H1 (cell line): Measurements from ENCODE around the gene STX8. TPM values are rescaled to one million over a fixed set of nuclear protein-coding genes. Genes with fewer than 3 reads are reported as not detected.

Source experiments
- CTCF ChIA-PET: fragments of 300-600 bp; sonication (Branson Sonifier 250); formaldehyde crosslinking; loops from one replicate; lab custom pipeline; 2021; ENCODE audit not compliant: partially characterized antibody; lab: Charles Lee
- POLR2A ChIA-PET: fragments of 300-600 bp; sonication (Branson Sonifier 250); formaldehyde crosslinking; loops from one replicate; lab custom pipeline; 2021; ENCODE audit warnings: inconsistent platforms; ENCODE audit not compliant: partially characterized antibody; lab: Charles Lee
- DNase-seq, 2 experiments: peaks; one replicate each; pipeline versions ENCODE4 v3.0.0 to v3.0.0-alpha.2; 2010 to 2022; ENCODE audit warnings: low spot score in 2 of 2, low read depth in 1 of 2, mixed read lengths in 1 of 2
- FAIRE-seq: peaks from 2 replicates; lab custom pipeline; 2011; peaks lifted over from hg19 to GRCh38; lab: Jason Lieb, UNC
- H2AFZ ChIP-seq: 2 replicates; pipeline ENCODE4 v1.8.1; 2012; ENCODE audit warnings: low read length, inconsistent platforms
- H2AK5ac ChIP-seq: 2 replicates; pipeline ENCODE4 v1.6.1; 2013; ENCODE audit warnings: low read depth, low read length
- H2BK120ac ChIP-seq: replicated peaks from 2 replicates; pipeline ENCODE3; 2013; ENCODE audit warnings: low read depth, low read length, inconsistent platforms
- H2BK12ac ChIP-seq: 2 replicates; pipeline ENCODE4 v1.6.1; 2013; ENCODE audit warnings: low read depth, low read length
- H2BK15ac ChIP-seq: 2 replicates; pipeline ENCODE4 v1.6.1; 2013; ENCODE audit warnings: low read length
- H2BK20ac ChIP-seq: 2 replicates; pipeline ENCODE4 v1.6.1; 2013; ENCODE audit warnings: low read length
- H2BK5ac ChIP-seq: 2 replicates; pipeline ENCODE4 v1.6.1; 2013; ENCODE audit warnings: low read depth, low read length
- H3K14ac ChIP-seq: 2 replicates; pipeline ENCODE4 v1.6.1; 2013; ENCODE audit warnings: inconsistent platforms; ENCODE audit not compliant: insufficient read length
- H3K18ac ChIP-seq: 2 replicates; pipeline ENCODE4 v1.6.1; 2013; ENCODE audit warnings: low read length; ENCODE audit errors: extremely low read depth
- H3K23ac ChIP-seq: 2 replicates; pipeline ENCODE4 v1.6.1; 2013; ENCODE audit warnings: inconsistent platforms; ENCODE audit not compliant: insufficient read length
- H3K23me2 ChIP-seq: 2 replicates; pipeline ENCODE4 v1.6.1; 2013; ENCODE audit warnings: low read depth, low read length
- H3K27ac ChIP-seq: 2 replicates; pipeline ENCODE4 v1.6.1; 2011; ENCODE audit warnings: low read depth, low read length, inconsistent platforms
- H3K27me3 ChIP-seq, 4 experiments: replicated peaks in 1 of 4; 1 replicate in 1 of 4; 2 replicates in 3 of 4; pipeline versions ENCODE4 v1.6.1 to v1.8.1; 2011 to 2013; ENCODE audit warnings: low read length in 3 of 4, mild to moderate bottlenecking in 3 of 4, inconsistent platforms in 2 of 4, mixed read lengths in 2 of 4, moderate library complexity in 1 of 4; ENCODE audit not compliant: control insufficient read depth in 3 of 4, insufficient read depth in 3 of 4; ENCODE audit errors: extremely low read depth in 1 of 4
- H3K36me3 ChIP-seq, 4 experiments: 2 replicates each; pipeline versions ENCODE4 v1.6.1 to v1.8.1; 2011 to 2013; ENCODE audit warnings: mild to moderate bottlenecking in 4 of 4, low read length in 3 of 4, moderate library complexity in 2 of 4, control low read depth in 1 of 4, inconsistent platforms in 1 of 4; ENCODE audit not compliant: insufficient read depth in 4 of 4, control insufficient read depth in 2 of 4
- H3K4ac ChIP-seq: replicated peaks from 2 replicates; pipeline ENCODE3; 2013; ENCODE audit warnings: low read length, low read depth, mixed read lengths, inconsistent platforms; ENCODE audit not compliant: insufficient read length
- H3K4me1 ChIP-seq, 4 experiments: replicated peaks in 1 of 4; 1 replicate in 1 of 4; 2 replicates in 3 of 4; pipeline versions ENCODE4 v1.6.1 to v1.8.1; 2011 to 2013; ENCODE audit warnings: low read length in 3 of 4, inconsistent platforms in 2 of 4, mixed read lengths in 1 of 4; ENCODE audit not compliant: insufficient read depth in 4 of 4, control insufficient read depth in 3 of 4
- H3K4me2 ChIP-seq, 2 experiments: 2 replicates each; pipeline versions ENCODE4 v1.6.1 to v1.8.1; 2011 to 2013; ENCODE audit warnings: low read depth in 2 of 2, low read length in 2 of 2, control low read depth in 1 of 2, inconsistent platforms in 1 of 2, mild to moderate bottlenecking in 1 of 2; ENCODE audit not compliant: insufficient read depth in 1 of 2
- H3K4me3 ChIP-seq, 4 experiments: fragments of 200-600, 300-600 bp in 1 of 4; sonication (generic), shearing (Covaris generic), sonication (Bioruptor Twin) in 1 of 4; 2 replicates each; pipeline versions ENCODE4 v1.5.1 to v1.8.1; 2011 to 2016; ENCODE audit warnings: low read length in 4 of 4, low read depth in 3 of 4, control low read depth in 2 of 4, inconsistent platforms in 2 of 4, mild to moderate bottlenecking in 2 of 4, mixed read lengths in 1 of 4, moderate library complexity in 1 of 4; ENCODE audit not compliant: insufficient read depth in 2 of 4; ENCODE audit errors: extremely low read depth in 1 of 4
- H3K56ac ChIP-seq: replicated peaks from 2 replicates; pipeline ENCODE3; 2013; ENCODE audit warnings: low read depth, mild to moderate bottlenecking, mixed read lengths, low read length, inconsistent platforms; ENCODE audit not compliant: insufficient read length
- H3K79me1 ChIP-seq: 2 replicates; pipeline ENCODE4 v1.6.1; 2013; ENCODE audit warnings: low read depth, low read length, control low read depth
- H3K79me2 ChIP-seq, 2 experiments: 2 replicates each; pipeline versions ENCODE4 v1.6.1 to v1.8.1; 2012 to 2013; ENCODE audit warnings: low read length in 2 of 2, mild to moderate bottlenecking in 2 of 2, inconsistent platforms in 1 of 2; ENCODE audit not compliant: insufficient read depth in 2 of 2, control insufficient read depth in 1 of 2
- H3K9ac ChIP-seq, 4 experiments: replicated peaks in 1 of 4; 1 replicate in 1 of 4; 2 replicates in 3 of 4; pipeline versions ENCODE4 v1.6.1 to v1.8.1; 2011 to 2013; ENCODE audit warnings: low read depth in 3 of 4, low read length in 3 of 4, control low read depth in 2 of 4, mild to moderate bottlenecking in 2 of 4, moderate library complexity in 2 of 4, inconsistent platforms in 1 of 4; ENCODE audit errors: extremely low read depth in 1 of 4
- H3K9me3 ChIP-seq, 2 experiments: 2 replicates each; pipeline versions ENCODE4 v1.6.1 to v1.8.1; 2012 to 2013; ENCODE audit warnings: mild to moderate bottlenecking in 2 of 2, moderate library complexity in 2 of 2, control low read depth in 1 of 2, inconsistent platforms in 1 of 2, low read depth in 1 of 2, low read length in 1 of 2, mixed read lengths in 1 of 2; ENCODE audit not compliant: insufficient read depth in 2 of 2
- H4K20me1 ChIP-seq, 2 experiments: replicated peaks in 1 of 2; 2 replicates each; pipeline versions ENCODE3 to v1.8.1; 2011 to 2013; ENCODE audit warnings: inconsistent platforms in 2 of 2, low read length in 2 of 2, mild to moderate bottlenecking in 1 of 2; ENCODE audit not compliant: insufficient read depth in 2 of 2, control insufficient read depth in 1 of 2
- H4K5ac ChIP-seq: 2 replicates; pipeline ENCODE4 v1.6.1; 2013; ENCODE audit warnings: low read length, low read depth, mixed read lengths, inconsistent platforms; ENCODE audit not compliant: insufficient read length
- H4K8ac ChIP-seq: 2 replicates; pipeline ENCODE4 v1.8.0; 2013; ENCODE audit warnings: mild to moderate bottlenecking, moderate library complexity, low read length, inconsistent platforms; ENCODE audit not compliant: insufficient read depth; ENCODE audit errors: extremely low read depth
- H4K91ac ChIP-seq: replicated peaks from 2 replicates; pipeline ENCODE3; 2013; ENCODE audit warnings: low read length, mixed read lengths, inconsistent platforms; ENCODE audit not compliant: insufficient read length
- BACH1 ChIP-seq: IDR thresholded peaks from 2 replicates; pipeline ENCODE4 v1.6.1; 2012; ENCODE audit warnings: low read length, improper control_type of control experiment
- BRCA1 ChIP-seq: IDR thresholded peaks from 2 replicates; pipeline ENCODE4 v1.6.1; 2012; ENCODE audit warnings: low read depth, low read length, improper control_type of control experiment
- CEBPB ChIP-seq: IDR thresholded peaks from 2 replicates; pipeline ENCODE4 v1.6.1; 2012; ENCODE audit warnings: low read depth, low read length
- GABPA ChIP-seq: IDR thresholded peaks from 2 replicates; pipeline ENCODE4 v1.6.1; 2011; ENCODE audit warnings: mild to moderate bottlenecking, low read length, moderate library complexity, borderline replicate concordance; ENCODE audit not compliant: insufficient read depth
- GTF2F1 ChIP-seq: IDR thresholded peaks from 2 replicates; pipeline ENCODE4 v1.6.1; 2012; ENCODE audit warnings: low read depth, low read length, improper control_type of control experiment, borderline replicate concordance
- HDAC2 ChIP-seq, 2 experiments: fragments of 300-600 bp in 1 of 2; sonication (generic) in 1 of 2; IDR thresholded peaks; 2 replicates each; pipeline ENCODE4 v1.6.1; 2011 to 2012; ENCODE audit warnings: low read depth in 2 of 2, low read length in 2 of 2, mild to moderate bottlenecking in 2 of 2, moderate library complexity in 2 of 2, borderline replicate concordance in 1 of 2, inconsistent platforms in 1 of 2
- JUN ChIP-seq: IDR thresholded peaks from 2 replicates; pipeline ENCODE4 v1.6.1; 2011; ENCODE audit warnings: low read depth, mild to moderate bottlenecking, improper control_type of control experiment, low read length
- KDM1A ChIP-seq: fragments of 200-600, 300-600 bp; sonication (generic); IDR thresholded peaks from 2 replicates; pipeline ENCODE4 v1.7.1; 2016; ENCODE audit warnings: mild to moderate bottlenecking, low read length, borderline replicate concordance
- KDM4A ChIP-seq: IDR thresholded peaks from one replicate; pipeline ENCODE4 v1.7.1; 2012; ENCODE audit warnings: low read depth, mild to moderate bottlenecking, moderate library complexity, low read length, inconsistent platforms; ENCODE audit not compliant: severe bottlenecking
- NRF1 ChIP-seq: IDR thresholded peaks from 2 replicates; pipeline ENCODE4 v1.6.1; 2011; ENCODE audit warnings: mild to moderate bottlenecking, low read depth, low read length, improper control_type of control experiment
- RNF2 ChIP-seq: fragments of 200-900, 300-1000 bp; sonication (generic); IDR thresholded peaks from 2 replicates; pipeline ENCODE4 v1.7.1; 2016; ENCODE audit warnings: borderline replicate concordance, low read depth, mild to moderate bottlenecking, antibody characterized with exemption, low read length; ENCODE audit not compliant: poor library complexity, severe bottlenecking; ENCODE audit errors: missing control alignments
- SIRT6 ChIP-seq: IDR thresholded peaks from one replicate; pipeline ENCODE4 v1.7.1; 2012; ENCODE audit warnings: low read length, inconsistent platforms
- TAF1 ChIP-seq: IDR thresholded peaks from 2 replicates; pipeline ENCODE4 v1.6.1; 2011; ENCODE audit warnings: mild to moderate bottlenecking, low read depth, low read length
- whole genome bisulfite sequencing, 2 experiments: shearing (Covaris generic) in 1 of 2; methylation state at CpG; one replicate each; pipeline versions ENCODE4 v1.1.6 to v1.1.7; 2013 to 2015; ENCODE audit warnings: low lambda C conversion rate in 2 of 2, mixed read lengths in 2 of 2, inconsistent platforms in 1 of 2, low coverage in 1 of 2, missing lambda C conversion rate in 1 of 2; ENCODE audit not compliant: insufficient replicate concordance in 2 of 2, insufficient coverage in 1 of 2, insufficient read length in 1 of 2; ENCODE audit errors: extremely low coverage in 1 of 2, missing lambda C conversion rate in 1 of 2; 5-methylcytosine and 5-hydroxymethylcytosine counted together
- polyA plus RNA-seq, 7 experiments: library from polyadenylated mRNA; depleted of rRNA in 3 of 7; stranded (reverse) in 5 of 7; unstranded in 2 of 7; fragments of >200 nt in 5 of 7; fragments of 200-250 nt in 2 of 7; gene quantifications; 1 replicate in 5 of 7; 2 replicates in 1 of 7; 4 replicates in 1 of 7; pipeline versions ENCODE4 v1.2.1 to v1.2.3, GENCODE V29; 2011 to 2013; ENCODE audit warnings: missing spikeins in 2 of 7, mixed read lengths in 2 of 7
- total RNA-seq: library from RNA; stranded (reverse); fragmentation: NEBNext Ultra II Directional; extraction: Animal tissue kit (Norgen Biotek cat#: 25700); gene quantifications from 2 replicates; pipeline ENCODE4 v1.2.1, GENCODE V29; 2021

Gene STX8
- total and polyA plus RNA-seq, 2 of the 8 experiments (the other 6 are each of a cell fraction or from before 2014, with no cell fraction given) = 22.8 to 42.5 TPM

DNA sequence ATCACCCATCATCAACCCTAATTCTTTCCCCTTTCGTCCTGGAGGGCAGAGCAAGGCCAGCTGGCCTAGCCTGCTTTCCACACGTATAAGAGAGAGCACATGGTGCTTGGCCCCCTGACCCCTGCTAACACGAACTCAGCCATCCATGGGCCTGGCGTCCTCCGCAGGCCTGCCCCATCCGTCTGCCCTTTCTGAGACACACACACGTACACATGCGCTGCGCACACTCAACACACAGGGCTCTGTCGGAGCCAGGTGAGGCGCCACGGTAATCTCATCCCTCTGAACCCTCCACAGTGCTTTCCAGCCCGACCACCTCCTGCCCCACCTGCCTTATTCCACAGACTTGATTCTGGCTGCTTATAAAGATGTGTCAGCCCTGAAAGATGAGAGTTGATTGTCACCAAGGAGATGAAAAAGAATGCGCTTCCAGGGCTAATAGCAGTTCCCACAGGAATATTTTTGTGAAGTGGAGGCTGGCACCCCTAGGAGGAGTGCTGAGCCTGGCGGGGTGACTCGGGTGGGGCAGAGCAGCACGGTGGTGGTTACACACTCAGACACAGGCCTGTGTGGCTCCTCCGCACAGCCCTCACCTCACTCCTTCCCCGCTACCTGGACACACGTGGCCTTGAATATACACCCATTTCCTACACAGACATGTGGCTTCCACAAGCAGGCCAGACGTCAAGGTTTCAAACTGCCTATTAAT lies 326.2 kb downstream of the STX8 start:
- no peaks in the 10 kb centered on the region for H3K36me3 ChIP-seq
- H2BK15ac ChIP-seq = no peak overlapping the region
- H3K23me2 ChIP-seq = no peaks in the 10 kb centered on the region
- H4K5ac ChIP-seq = no peak overlapping the region
- H3K14ac ChIP-seq = no peak overlapping the region
- H3K27me3 ChIP-seq = no peaks in the 10 kb centered on the region
- H2BK12ac ChIP-seq = no peak overlapping the region
- H3K56ac ChIP-seq = no peak overlapping the region
- no peak overlapping the region for H4K91ac ChIP-seq
- H3K27ac ChIP-seq = no peak overlapping the region
- H2BK20ac ChIP-seq = no peak overlapping the region
- no peaks in the 10 kb centered on the region for H4K20me1 ChIP-seq
- 89% methylated on average over 21 of the region's 21 CpGs; no CpG with 5 or more reads in 1 of the 2 experiments for WGBS, 2 experiments
- H2AFZ ChIP-seq = no peak overlapping the region
- no peak for FAIRE-seq
- ChIA-PET CTCF (interaction anchor here (0.7 to 2.1 kb wide), 4 partner anchors 11 to 135 kb away, joined by 3 to 11 read pairs (median 4); no protein-coding TSS in a partner anchor), POLR2A (no interaction called here)
- peaks cover 0 to 4% (median 0%) of the 10 kb centered on the region in 4 experiments; a peak in 1 of 7 replicates for H3K4me1 ChIP-seq
- H3K9ac ChIP-seq = no peak overlapping the region
- no peak overlapping the region for H3K18ac ChIP-seq
- no peaks in the 10 kb centered on the region for H3K9me3 ChIP-seq
- no peak overlapping the region; the same call in 1 of the 2 replicates for H2AK5ac ChIP-seq
- H3K23ac ChIP-seq = no peak overlapping the region
- H3K4me3 ChIP-seq = no peak overlapping the region
- H4K8ac ChIP-seq = no peak overlapping the region
- no peak overlapping the region for H2BK5ac ChIP-seq
- no peaks in the 10 kb centered on the region for H3K79me2 ChIP-seq
- H3K4ac ChIP-seq = no peak overlapping the region
- no peaks in the 10 kb centered on the region for H3K79me1 ChIP-seq
- no peak overlapping the region for H3K4me2 ChIP-seq
- DNase-seq = no peak
- H2BK120ac ChIP-seq = no peak overlapping the region
- TF ChIP-seq HDAC2 (IDR thresholded peaks at IDR 0.05; ENCODE audit: borderline replicate concordance in 1 of 2, low read depth in 2 of 2, low read length in 2 of 2) (no peak), BACH1 (no peak), RNF2 (no peak), KDM4A (no peak), TAF1 (no peak), CEBPB (no peak), JUN (no peak), NRF1 (no peak), KDM1A (no peak), GTF2F1 (no peak), BRCA1 (no peak), SIRT6 (no peak), GABPA (no peak)
